Measurements from ENCODE around the gene IMPA2. TPM values are rescaled to one million over a fixed set of nuclear protein-coding genes. Genes with fewer than 3 reads are reported as not detected.
A peak's percentile ranks its signal among the peaks of the same experiment; 100 is the strongest.

IMPA2 gene
- total and polyA plus RNA-seq, 2 of the 13 experiments (the other 11 are each of a cell fraction or from before 2014, with no cell fraction given), result 37.8 to 71.8 TPM

- TF ChIP-seq ZBTB33 (CRISPR knock-in tag; IDR thresholded peaks at IDR 0.05) (peak; percentile 43; the same call in 1 of the 2 replicates), CBX1 (IDR thresholded peaks at IDR 0.05; ENCODE audit: low read depth) (no peak), ZBTB40 (IDR thresholded peaks at IDR 0.05) (no peak), ZBTB40 (CRISPR knock-in tag; IDR thresholded peaks at IDR 0.05) (no peak; the same call in 1 of the 2 replicates), BRF2 (CRISPR knock-in tag; IDR thresholded peaks at IDR 0.05) (no peak), JDP2 (CRISPR knock-in tag; IDR thresholded peaks at IDR 0.05; ENCODE audit: borderline replicate concordance) (no peak), ZSCAN25 (CRISPR knock-in tag; IDR thresholded peaks at IDR 0.05) (peak; percentile 54; the same call in 1 of the 2 replicates), DMTF1 (CRISPR knock-in tag; IDR thresholded peaks at IDR 0.05) (no peak), MYNN (CRISPR knock-in tag; IDR thresholded peaks at IDR 0.05; ENCODE audit: low read depth) (no peak), ZBTB20 (CRISPR knock-in tag; IDR thresholded peaks at IDR 0.05; ENCODE audit: borderline replicate concordance, low read depth) (0 out of 2 replicates have a peak, but pooled peaks have one; percentile 57), ZNF652 (CRISPR knock-in tag; IDR thresholded peaks at IDR 0.05; ENCODE audit: borderline replicate concordance, low read depth) (no peak), ZNF12 (CRISPR knock-in tag; IDR thresholded peaks at IDR 0.05) (peak; percentile 68; the same call in 1 of the 2 replicates), CEBPG (CRISPR knock-in tag; IDR thresholded peaks at IDR 0.05) (peak; percentile 48)
These were observed 33.8 kb upstream of the IMPA2 start (continued) for GRCh38 chr18:11947214-11948191.

Measured in HepG2 (cell line).